Progenitor cell of endocrine pancreas (in vitro differentiated cells): ENCODE results near the gene GMNC. TPM values are rescaled to one million over a fixed set of nuclear protein-coding genes. Genes with fewer than 3 reads are reported as not detected.
A peak's percentile ranks its signal among the peaks of the same experiment; 100 is the strongest.

Source experiments
- DNase-seq: peaks from one replicate; pipeline ENCODE4 v3.0.0; 2021; ENCODE audit warnings: low spot score; ENCODE audit not compliant: unreplicated experiment
- H3K27ac Mint-ChIP-seq: 2 replicates; pipeline ENCODE4 v1.8.0; 2021; ENCODE audit warnings: mild to moderate bottlenecking, moderate library complexity, mixed read lengths
- H3K27me3 Mint-ChIP-seq: 2 replicates; pipeline ENCODE4 v1.8.0; 2021; ENCODE audit warnings: mixed read lengths
- H3K36me3 Mint-ChIP-seq: 2 replicates; pipeline ENCODE4 v1.8.0; 2022; ENCODE audit warnings: mixed read lengths; ENCODE audit not compliant: insufficient read depth
- H3K4me1 Mint-ChIP-seq: 2 replicates; pipeline ENCODE4 v1.8.0; 2021; ENCODE audit warnings: low read depth, mixed read lengths
- H3K4me3 Mint-ChIP-seq: 2 replicates; pipeline ENCODE4 v1.8.0; 2021; ENCODE audit warnings: low read depth, mild to moderate bottlenecking, moderate library complexity, mixed read lengths
- H3K9me3 Mint-ChIP-seq: 2 replicates; pipeline ENCODE4 v1.8.0; 2021; ENCODE audit warnings: low read depth, mixed read lengths
- CTCF ChIP-seq: fragments of 200-600 bp; sonication (generic); IDR thresholded peaks from one replicate; pipeline ENCODE4 v1.5.0; 2021; ENCODE audit warnings: antibody characterized with exemption, mild to moderate bottlenecking; ENCODE audit not compliant: unreplicated experiment
- total RNA-seq: library from RNA; stranded (reverse); gene quantifications from 2 replicates; pipeline ENCODE4 v1.2.1, GENCODE V29; 2021

Gene GMNC
- total RNA-seq, 1 donor from 2014 or later, result not detected

GRCh38 chr3:190870127-190870526, 7.6 kb upstream of the GMNC start:
- no peak for DNase-seq
- no peaks in the 10 kb centered on the region for H3K27me3 Mint-ChIP-seq

DNA sequence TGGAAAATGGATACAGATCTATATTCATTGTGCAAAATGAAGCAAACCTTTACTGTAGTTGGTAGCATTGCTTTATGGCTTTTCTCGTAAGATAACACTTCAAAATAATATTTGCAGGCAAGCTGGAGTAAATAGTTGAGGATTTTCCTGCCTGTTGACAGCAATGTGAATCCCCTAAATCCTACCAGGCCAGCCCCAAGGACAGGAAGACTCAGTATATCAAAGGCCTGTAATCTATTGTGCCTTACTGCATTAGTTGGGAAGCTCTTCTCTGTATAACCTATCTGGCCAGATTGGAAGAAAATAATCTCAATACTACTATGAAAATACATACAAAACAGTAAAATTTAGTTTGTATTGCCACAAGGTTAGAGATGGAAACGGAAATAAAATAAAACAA, 4.6 kb upstream of the GMNC start:
- Mint-ChIP-seq H3K9me3 (no peaks in the 10 kb centered on the region), H3K4me3 (no peak overlapping the region), H3K27ac (no peak overlapping the region), H3K36me3 (no peaks in the 10 kb centered on the region), H3K27me3 (peaks cover 14% of the 10 kb centered on the region), H3K4me1 (peaks cover 24% of the 10 kb centered on the region)
- no peak for TF ChIP-seq CTCF
- no peak for DNase-seq

More at GRCh38 chr3:190870127-190870526, 7.6 kb upstream of the GMNC start:
- Mint-ChIP-seq H3K4me3 (no peak overlapping the region), H3K4me1 (peaks cover 14% of the 10 kb centered on the region), H3K27ac (no peak overlapping the region), H3K36me3 (no peaks in the 10 kb centered on the region), H3K9me3 (no peaks in the 10 kb centered on the region)
- TF ChIP-seq CTCF, result no peak

- peaks cover 27% of the 10 kb centered on the region for H3K4me1 Mint-ChIP-seq
- no peak overlapping the region for H3K4me3 Mint-ChIP-seq
- TF ChIP-seq CTCF, result peak; percentile 37
- H3K27me3 Mint-ChIP-seq, result peaks cover 26% of the 10 kb centered on the region
- H3K36me3 Mint-ChIP-seq, result no peaks in the 10 kb centered on the region
- no peaks in the 10 kb centered on the region for H3K9me3 Mint-ChIP-seq
- DNase-seq, result no peak
- no peak overlapping the region for H3K27ac Mint-ChIP-seq
Observed at GRCh38 chr3:190865828-190866227, 3.3 kb upstream of the GMNC start.

GRCh38 chr3:190865419-190865818, 2.9 kb upstream of the GMNC start:
- Mint-ChIP-seq H3K9me3 (no peaks in the 10 kb centered on the region), H3K27me3 (peaks cover 30% of the 10 kb centered on the region), H3K36me3 (no peaks in the 10 kb centered on the region), H3K4me3 (peak overlapping the region; percentile 22), H3K27ac (no peak overlapping the region), H3K4me1 (peaks cover 26% of the 10 kb centered on the region)
- no peak for TF ChIP-seq CTCF
- no peak for DNase-seq

- H3K4me1 Mint-ChIP-seq, result peaks cover 24% of the 10 kb centered on the region
- no peaks in the 10 kb centered on the region for H3K9me3 Mint-ChIP-seq
- H3K4me3 Mint-ChIP-seq, result peak overlapping the region; percentile 57
- H3K36me3 Mint-ChIP-seq, result no peaks in the 10 kb centered on the region
- peaks cover 40% of the 10 kb centered on the region for H3K27me3 Mint-ChIP-seq
- DNase-seq, result no peak
- no peak overlapping the region for H3K27ac Mint-ChIP-seq
- no peak for TF ChIP-seq CTCF
Observed at GRCh38 chr3:190864002-190864401, 1.5 kb upstream of the GMNC start.

DNA sequence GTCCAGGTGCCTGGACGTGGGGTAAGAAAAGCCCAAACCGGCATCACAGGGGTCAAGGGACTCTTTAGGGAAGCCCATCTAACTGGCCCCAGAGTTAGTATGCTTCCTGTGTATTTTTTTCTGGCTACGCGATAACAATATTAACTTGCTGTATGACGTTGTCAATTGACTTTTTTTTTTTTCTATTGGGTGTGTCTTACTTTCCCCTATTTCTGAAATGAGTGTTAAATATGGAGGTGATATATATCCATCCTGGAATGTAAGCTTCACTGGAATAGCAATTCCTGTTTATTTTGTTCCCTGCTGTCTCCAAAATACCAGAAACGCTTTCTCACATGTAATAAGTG, 598 bp upstream of the GMNC start:
- Mint-ChIP-seq H3K36me3 (no peaks in the 10 kb centered on the region), H3K9me3 (no peaks in the 10 kb centered on the region), H3K4me1 (peaks cover 24% of the 10 kb centered on the region), H3K27me3 (peaks cover 43% of the 10 kb centered on the region), H3K27ac (no peak overlapping the region), H3K4me3 (peak overlapping the region; percentile 79)
- TF ChIP-seq CTCF, result no peak
- no peak for DNase-seq
